ENCODE data around the gene CD96. TPM values are rescaled to one million over a fixed set of nuclear protein-coding genes. Genes with fewer than 3 reads are reported as not detected.

CD96 gene
- total and polyA plus RNA-seq, 4 donors: 0.69 to 3.1 (median 2.4) TPM

DNA sequence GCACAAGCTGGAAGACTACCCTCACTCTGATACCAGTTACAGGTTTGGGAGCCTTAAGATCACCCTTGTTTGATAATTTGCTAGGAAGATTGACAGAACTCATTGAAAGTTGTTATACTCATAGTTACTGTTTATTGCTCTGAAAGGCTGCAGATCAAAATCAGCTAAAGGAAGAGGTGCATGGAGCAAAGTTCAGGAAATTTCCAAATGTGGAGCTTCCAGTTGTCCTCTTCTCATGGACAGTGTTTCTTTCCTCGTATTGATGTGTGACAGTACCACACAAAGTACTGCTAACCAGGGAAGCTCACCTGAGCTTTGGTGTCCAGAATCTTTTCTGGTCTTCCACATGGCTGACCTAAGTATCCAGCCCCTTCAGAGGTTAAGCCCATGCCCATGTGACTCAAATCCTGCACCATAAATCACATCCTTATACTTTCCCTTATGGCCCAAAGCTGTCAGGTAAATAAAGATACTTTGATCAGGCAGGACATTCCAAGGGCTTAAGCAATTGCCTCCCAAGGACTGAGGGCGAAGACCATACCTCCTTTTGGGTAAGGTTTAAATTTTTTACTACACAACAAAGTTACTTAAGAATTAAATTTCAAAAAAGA lies 146.3 kb downstream of the CD96 start:
- ATAC-seq (ENCODE audit: insufficient read depth, low FRiP score): no peak
- Histone ChIP-seq H3K9me3 (ENCODE audit: control insufficient read depth in 4 of 4, insufficient read depth in 3 of 4, low read length in 3 of 4) (no peaks in the 10 kb centered on the region), H3K4me1 (ENCODE audit: control insufficient read depth in 5 of 5, insufficient read depth in 5 of 5, low read length in 5 of 5) (no peaks in the 10 kb centered on the region), H3K4me3 (no peak overlapping the region), H3K27me3 (ENCODE audit: control insufficient read depth in 3 of 3, insufficient read depth in 3 of 3, low read length in 2 of 3) (peaks cover 0 to 7% (median 2%) of the 10 kb centered on the region in 3 donors), H3K36me3 (ENCODE audit: control insufficient read depth in 4 of 4, insufficient read depth in 4 of 4, low read length in 4 of 4) (no peaks in the 10 kb centered on the region), H3K9ac (ENCODE audit: insufficient read depth in 1 of 2, low read length in 2 of 2) (no peak overlapping the region), H3K27ac (ENCODE audit: low read depth in 1 of 2, low read length in 1 of 2) (no peak overlapping the region)
- WGBS, 2 donors: 88 to 99% methylated on average over 2 of the region's 2 CpGs
- TF ChIP-seq, protein P1, sequence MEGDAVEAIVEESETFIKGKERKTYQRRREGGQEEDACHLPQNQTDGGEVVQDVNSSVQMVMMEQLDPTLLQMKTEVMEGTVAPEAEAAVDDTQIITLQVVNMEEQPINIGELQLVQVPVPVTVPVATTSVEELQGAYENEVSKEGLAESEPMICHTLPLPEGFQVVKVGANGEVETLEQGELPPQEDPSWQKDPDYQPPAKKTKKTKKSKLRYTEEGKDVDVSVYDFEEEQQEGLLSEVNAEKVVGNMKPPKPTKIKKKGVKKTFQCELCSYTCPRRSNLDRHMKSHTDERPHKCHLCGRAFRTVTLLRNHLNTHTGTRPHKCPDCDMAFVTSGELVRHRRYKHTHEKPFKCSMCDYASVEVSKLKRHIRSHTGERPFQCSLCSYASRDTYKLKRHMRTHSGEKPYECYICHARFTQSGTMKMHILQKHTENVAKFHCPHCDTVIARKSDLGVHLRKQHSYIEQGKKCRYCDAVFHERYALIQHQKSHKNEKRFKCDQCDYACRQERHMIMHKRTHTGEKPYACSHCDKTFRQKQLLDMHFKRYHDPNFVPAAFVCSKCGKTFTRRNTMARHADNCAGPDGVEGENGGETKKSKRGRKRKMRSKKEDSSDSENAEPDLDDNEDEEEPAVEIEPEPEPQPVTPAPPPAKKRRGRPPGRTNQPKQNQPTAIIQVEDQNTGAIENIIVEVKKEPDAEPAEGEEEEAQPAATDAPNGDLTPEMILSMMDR (IDR thresholded peaks at IDR 0.05; ENCODE audit: control extremely low read depth, extremely low read depth): no peak
- no peak for DNase-seq

- ATAC-seq (ENCODE audit: insufficient read depth, low FRiP score): no peak
Observed at GRCh38 chr3:111690242-111690641, 148.2 kb downstream of the CD96 start.

GRCh38 chr3:111691293-111691909 lies 149.4 kb downstream of the CD96 start:
- TF ChIP-seq, protein P1 (IDR thresholded peaks at IDR 0.05; ENCODE audit: control extremely low read depth, extremely low read depth): peak; percentile 4
- H3K4me1 ChIP-seq (ENCODE audit: control insufficient read depth in 5 of 5, insufficient read depth in 5 of 5, low read length in 5 of 5): peaks cover 0 to 3% (median 0%) of the 10 kb centered on the region in 5 donors
- H3K36me3 ChIP-seq (ENCODE audit: control insufficient read depth in 4 of 4, insufficient read depth in 4 of 4, low read length in 4 of 4): no peaks in the 10 kb centered on the region
- no peaks in the 10 kb centered on the region for H3K9me3 ChIP-seq (ENCODE audit: control insufficient read depth in 4 of 4, insufficient read depth in 3 of 4, low read length in 3 of 4)
- DNase-seq (peak in 2 of 3 donors; percentile 45 to 67), ATAC-seq (ENCODE audit: insufficient read depth, low FRiP score) (no peak)
- H3K27ac ChIP-seq (ENCODE audit: low read depth in 1 of 2, low read length in 1 of 2): no peak overlapping the region
- 53 to 61% methylated on average over 2 of the region's 2 CpGs for WGBS, 2 donors
- H3K27me3 ChIP-seq (ENCODE audit: control insufficient read depth in 3 of 3, insufficient read depth in 3 of 3, low read length in 2 of 3): peaks cover 0 to 7% (median 4%) of the 10 kb centered on the region in 3 donors
- H3K4me3 ChIP-seq: no peak overlapping the region
- H3K9ac ChIP-seq (ENCODE audit: insufficient read depth in 1 of 2, low read length in 2 of 2): no peak overlapping the region

More at GRCh38 chr3:111690242-111690641, 148.2 kb downstream of the CD96 start:
- H3K4me3 ChIP-seq: no peak overlapping the region
- H3K36me3 ChIP-seq (ENCODE audit: control insufficient read depth in 4 of 4, insufficient read depth in 4 of 4, low read length in 4 of 4): no peaks in the 10 kb centered on the region
- H3K27ac ChIP-seq (ENCODE audit: low read depth in 1 of 2, low read length in 1 of 2): no peak overlapping the region
- no peak for DNase-seq
- peaks cover 0 to under 1% (median 0%) of the 10 kb centered on the region in 5 donors for H3K4me1 ChIP-seq (ENCODE audit: control insufficient read depth in 5 of 5, insufficient read depth in 5 of 5, low read length in 5 of 5)
- TF ChIP-seq, protein P1 (IDR thresholded peaks at IDR 0.05; ENCODE audit: control extremely low read depth, extremely low read depth): no peak
- WGBS, 2 donors: 77% methylated on average over 3 of the region's 3 CpGs
- H3K9me3 ChIP-seq (ENCODE audit: control insufficient read depth in 4 of 4, insufficient read depth in 3 of 4, low read length in 3 of 4): no peaks in the 10 kb centered on the region
- H3K27me3 ChIP-seq (ENCODE audit: control insufficient read depth in 3 of 3, insufficient read depth in 3 of 3, low read length in 2 of 3): peaks cover 0 to 7% (median 4%) of the 10 kb centered on the region in 3 donors
- no peak overlapping the region for H3K9ac ChIP-seq (ENCODE audit: insufficient read depth in 1 of 2, low read length in 2 of 2)

Measured in lung (tissue), 12 donors.